ENCODE results near the gene ABHD12B.

- TF ChIP-seq, protein P1, sequence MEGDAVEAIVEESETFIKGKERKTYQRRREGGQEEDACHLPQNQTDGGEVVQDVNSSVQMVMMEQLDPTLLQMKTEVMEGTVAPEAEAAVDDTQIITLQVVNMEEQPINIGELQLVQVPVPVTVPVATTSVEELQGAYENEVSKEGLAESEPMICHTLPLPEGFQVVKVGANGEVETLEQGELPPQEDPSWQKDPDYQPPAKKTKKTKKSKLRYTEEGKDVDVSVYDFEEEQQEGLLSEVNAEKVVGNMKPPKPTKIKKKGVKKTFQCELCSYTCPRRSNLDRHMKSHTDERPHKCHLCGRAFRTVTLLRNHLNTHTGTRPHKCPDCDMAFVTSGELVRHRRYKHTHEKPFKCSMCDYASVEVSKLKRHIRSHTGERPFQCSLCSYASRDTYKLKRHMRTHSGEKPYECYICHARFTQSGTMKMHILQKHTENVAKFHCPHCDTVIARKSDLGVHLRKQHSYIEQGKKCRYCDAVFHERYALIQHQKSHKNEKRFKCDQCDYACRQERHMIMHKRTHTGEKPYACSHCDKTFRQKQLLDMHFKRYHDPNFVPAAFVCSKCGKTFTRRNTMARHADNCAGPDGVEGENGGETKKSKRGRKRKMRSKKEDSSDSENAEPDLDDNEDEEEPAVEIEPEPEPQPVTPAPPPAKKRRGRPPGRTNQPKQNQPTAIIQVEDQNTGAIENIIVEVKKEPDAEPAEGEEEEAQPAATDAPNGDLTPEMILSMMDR (IDR thresholded peaks at IDR 0.05), result no peak
- TF ChIP-seq ZFX (IDR thresholded peaks at IDR 0.05; ENCODE audit: borderline replicate concordance), result no peak
These were observed 32.2 kb upstream of the ABHD12B start for GRCh38 chr14:50839691-50840090.

All from 22Rv1 (cell line).